GM19467 (cell line): ENCODE data around the gene PTN.

ENCODE experiments used
- ATAC-seq: cut with Tn5 transposase; IDR thresholded peaks from one replicate; pipeline ENCODE4 v1.9.1; 2021; ENCODE audit warnings: mild to moderate bottlenecking, moderate library complexity; ENCODE audit not compliant: unreplicated experiment

The PTN gene, protein sequence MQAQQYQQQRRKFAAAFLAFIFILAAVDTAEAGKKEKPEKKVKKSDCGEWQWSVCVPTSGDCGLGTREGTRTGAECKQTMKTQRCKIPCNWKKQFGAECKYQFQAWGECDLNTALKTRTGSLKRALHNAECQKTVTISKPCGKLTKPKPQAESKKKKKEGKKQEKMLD

DNA sequence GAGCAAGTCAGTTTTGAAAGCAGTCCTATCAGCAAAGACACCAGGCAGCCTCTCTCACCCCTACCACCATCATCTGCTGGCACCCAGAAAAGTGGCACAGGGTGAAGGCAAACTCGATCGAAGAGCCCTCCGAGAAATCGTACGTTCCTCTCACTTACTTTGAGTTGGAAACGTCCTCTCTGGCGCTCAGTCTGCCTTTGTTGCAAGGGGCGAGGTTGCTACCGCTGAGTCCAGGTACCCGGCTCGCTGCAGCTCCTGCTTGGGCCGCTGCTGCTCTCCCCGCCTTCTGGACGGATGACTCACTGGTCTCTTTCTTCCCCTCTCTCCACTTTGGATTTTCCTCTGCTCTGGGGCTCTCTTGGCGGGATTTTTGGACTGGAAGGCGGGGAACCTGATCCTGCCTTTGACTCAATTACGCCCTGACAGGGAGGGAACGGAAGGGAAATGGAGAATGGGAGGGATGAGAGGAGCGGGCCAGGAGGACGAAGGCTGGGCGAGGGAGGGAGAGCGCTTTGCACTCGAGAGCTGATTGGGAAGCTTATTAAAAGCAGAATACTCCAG is at the start of gene PTN:
Gene PTN, minus strand, starts transcription at position 453 of the 561 bp plus-strand sequence. CDS start 88,760 bp downstream, outside the sequence.
- no peak for ATAC-seq

GRCh38 chr7:137390076-137390475 is 46.5 kb upstream of the PTN start:
- ATAC-seq: no peak

DNA sequence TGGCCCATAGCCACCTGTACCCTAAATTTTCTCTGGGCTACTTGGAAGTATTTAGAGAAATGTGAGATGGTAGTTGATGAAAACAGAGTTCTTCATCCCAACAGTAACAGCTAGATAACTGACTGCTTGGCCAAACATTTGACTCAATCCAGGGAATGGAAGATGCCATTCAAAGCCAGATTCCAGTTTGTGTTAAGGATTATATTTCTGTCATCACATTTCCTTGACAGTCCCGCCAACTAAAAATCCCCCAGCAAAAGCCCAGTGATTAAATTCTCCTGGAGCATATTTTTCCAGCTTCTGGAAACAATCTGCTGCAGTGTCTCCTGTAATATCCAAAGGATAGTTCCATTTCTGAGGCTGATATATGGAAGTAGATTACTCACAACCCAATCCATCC is 45.4 kb upstream of the PTN start:
- no peak for ATAC-seq

GRCh38 chr7:137386966-137387365 is 43.4 kb upstream of the PTN start:
- ATAC-seq: no peak

GRCh38 chr7:137381045-137381444 is 37.5 kb upstream of the PTN start:
- no peak for ATAC-seq

DNA sequence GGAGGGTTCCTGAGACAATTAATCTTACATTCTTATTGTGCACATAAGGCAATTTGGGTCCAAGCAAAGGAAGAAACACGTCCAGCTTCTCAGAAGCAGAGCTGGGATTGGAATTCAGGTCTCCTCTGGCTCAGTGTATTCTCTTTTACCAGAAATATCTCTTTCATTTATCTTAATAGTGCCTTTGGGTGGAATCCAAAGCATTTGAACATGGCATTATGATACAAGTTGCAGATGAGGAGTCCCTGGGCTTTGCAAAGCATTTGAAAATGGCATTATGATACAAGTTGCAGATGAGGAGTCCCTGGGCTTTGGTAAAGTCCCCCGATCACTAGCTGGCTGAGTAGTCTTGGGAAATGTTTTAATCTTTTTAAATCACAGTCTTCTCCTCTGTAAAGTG is 30.0 kb upstream of the PTN start:
- no peak for ATAC-seq

DNA sequence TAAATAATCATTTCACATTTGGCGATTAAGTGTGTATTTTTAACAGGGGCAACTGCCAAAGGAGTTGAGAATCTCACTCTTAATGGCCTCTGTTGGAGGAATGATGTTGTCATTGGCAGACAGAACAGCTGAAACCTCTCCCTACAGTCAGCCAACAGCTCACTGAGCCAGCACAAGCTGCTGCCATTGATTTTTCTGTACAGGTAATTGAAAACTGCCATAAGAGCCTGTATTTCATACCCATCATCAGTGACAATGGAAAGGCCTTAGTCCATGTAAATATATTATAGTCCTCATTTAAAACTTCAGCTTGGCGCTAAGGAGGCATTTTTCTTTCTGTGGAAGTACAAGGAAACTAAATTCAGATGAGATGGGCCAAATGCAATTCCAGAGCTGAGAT is 28.1 kb upstream of the PTN start:
- ATAC-seq: no peak

DNA sequence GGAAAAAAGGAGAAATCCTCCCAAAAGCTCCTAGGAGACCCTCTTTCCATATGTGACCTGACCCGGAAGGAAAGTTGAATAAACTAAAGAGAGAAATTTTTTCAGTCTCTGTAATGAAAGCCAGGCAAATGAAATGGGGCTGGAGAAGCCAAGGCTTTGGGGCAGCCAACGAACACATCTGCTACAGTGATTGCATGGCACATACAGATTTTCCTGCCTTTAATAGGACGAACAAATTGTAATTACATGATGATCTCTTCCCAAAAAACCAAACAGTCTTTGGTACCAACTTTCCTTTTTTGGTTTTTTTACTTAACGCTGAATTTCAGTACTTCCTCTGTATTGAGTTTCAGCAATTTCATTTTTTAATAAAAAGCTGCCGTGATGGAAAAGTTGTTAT is 23.5 kb upstream of the PTN start:
- no peak for ATAC-seq

DNA sequence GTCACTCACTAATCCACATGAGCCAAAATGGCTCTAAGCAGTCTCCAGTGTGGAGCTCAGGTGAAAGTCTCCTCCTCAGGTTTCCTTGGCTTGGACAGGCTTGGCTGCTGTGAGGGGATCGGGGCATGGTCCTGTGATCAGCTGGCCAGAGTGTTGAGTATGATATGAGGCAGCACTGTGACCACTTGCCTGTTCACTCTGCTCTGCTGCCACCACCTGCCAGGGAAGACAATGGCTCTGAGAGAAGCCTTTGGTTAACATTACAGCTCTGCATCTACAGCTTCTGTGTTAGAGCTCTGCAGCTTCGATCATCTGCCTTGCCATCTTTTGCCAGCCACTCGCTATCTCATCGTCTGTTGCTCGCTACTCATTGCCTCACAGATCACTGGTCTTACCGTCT is 20.1 kb upstream of the PTN start:
- no peak for ATAC-seq

GRCh38 chr7:137360087-137360679 is 16.6 kb upstream of the PTN start:
- ATAC-seq: no peak

GRCh38 chr7:137354961-137355360 is 11.4 kb upstream of the PTN start:
- ATAC-seq: no peak

- no peak for ATAC-seq
Measured at GRCh38 chr7:137354396-137354795, 10.9 kb upstream of the PTN start.

- ATAC-seq: no peak
Measured at GRCh38 chr7:137351941-137352340, 8.4 kb upstream of the PTN start.

DNA sequence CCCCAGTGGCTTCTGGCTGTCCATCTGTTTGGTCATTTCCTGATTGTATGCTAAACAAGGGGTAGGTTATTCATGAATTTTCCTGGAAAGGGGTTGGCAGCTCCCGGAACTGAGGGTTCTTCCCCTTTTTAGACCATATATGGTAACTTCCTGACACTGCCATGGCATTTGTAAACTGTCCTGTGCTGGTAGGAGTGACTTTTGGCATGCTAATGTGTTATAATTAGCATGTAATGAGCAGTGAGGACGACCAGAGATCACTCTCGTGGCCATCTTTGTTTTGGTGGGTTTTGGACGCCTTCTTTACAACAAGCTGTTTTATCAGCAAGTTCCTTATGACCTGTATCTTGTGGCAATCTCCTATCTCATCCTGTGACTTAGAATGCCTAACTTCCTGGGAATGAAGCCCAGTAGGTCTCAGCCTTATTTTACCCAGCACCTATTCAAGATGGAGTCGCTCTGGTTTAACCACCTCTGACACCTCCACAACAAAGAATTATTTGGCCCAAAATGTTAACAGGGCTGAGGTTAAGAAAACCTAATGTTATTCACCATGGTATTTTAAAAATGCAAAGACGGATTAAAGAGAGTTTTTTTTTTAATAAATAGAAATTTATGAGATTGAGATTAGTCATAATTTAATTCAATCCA is 2.4 kb upstream of the PTN start:
- no peak for ATAC-seq

GRCh38 chr7:137342828-137343261 is 688 bp downstream of the PTN start:
- no peak for ATAC-seq

GRCh38 chr7:137342265-137342664 is 1.3 kb downstream of the PTN start:
- ATAC-seq: no peak

DNA sequence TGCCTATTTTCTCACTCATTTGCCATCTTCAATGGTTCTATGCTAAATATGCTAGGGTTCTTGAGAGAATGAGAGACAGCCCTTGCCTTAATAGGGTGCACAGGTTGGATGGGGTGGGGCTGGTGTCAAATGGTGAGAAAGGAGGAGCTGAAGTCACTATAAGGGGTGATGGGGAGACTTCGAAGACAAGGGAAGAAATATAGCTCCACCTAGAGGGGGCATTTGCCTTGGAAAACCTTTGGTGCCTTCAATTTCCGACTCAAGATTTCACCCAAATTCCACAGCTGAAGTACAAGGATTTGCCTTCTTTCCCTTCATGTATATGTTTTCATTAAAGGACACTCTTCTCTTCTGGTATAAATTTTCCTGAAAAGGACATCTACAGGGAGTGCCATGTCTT is 5.6 kb downstream of the PTN start:
- no peak for ATAC-seq

DNA sequence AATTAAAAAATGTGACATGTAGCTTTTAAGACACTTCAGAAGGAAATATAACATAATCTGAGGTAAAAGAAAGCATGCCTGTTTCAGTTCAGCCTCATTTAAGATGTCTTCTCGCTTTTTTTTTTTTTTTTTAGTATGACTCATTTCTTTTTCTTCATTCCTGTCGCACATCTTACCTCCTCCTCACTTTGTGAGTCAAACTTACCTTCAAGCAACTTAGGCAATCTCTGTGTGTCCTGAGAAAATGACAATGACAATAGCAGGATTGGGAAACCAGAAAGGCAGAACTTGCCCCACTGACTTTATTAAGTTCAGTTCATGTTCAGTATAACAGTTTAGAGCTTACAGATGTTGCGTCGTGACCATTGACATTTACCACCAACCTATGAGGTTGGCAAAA is 7.7 kb downstream of the PTN start:
- no peak for ATAC-seq

DNA sequence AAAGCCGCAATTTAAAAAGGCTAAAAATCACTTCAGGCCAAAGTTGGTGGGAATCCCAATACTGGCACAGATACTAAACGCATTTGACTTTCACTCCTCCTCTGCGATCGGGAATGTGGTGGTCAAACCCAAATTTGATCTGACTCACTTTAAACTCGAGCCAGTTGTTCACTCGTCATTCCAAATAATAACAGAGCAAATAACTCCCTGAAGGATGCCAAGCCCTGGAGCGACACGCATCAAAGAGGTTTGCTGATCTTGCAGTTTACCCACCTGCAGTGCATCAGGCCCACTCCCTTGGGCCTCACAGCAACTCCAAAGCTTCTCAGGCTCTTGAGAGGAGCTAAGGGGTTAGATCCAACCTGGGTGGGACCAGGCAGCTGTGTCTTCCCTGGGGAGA is 12.2 kb downstream of the PTN start:
- no peak for ATAC-seq

- no peak for ATAC-seq
Measured at GRCh38 chr7:137329411-137329810, 14.1 kb downstream of the PTN start.

DNA sequence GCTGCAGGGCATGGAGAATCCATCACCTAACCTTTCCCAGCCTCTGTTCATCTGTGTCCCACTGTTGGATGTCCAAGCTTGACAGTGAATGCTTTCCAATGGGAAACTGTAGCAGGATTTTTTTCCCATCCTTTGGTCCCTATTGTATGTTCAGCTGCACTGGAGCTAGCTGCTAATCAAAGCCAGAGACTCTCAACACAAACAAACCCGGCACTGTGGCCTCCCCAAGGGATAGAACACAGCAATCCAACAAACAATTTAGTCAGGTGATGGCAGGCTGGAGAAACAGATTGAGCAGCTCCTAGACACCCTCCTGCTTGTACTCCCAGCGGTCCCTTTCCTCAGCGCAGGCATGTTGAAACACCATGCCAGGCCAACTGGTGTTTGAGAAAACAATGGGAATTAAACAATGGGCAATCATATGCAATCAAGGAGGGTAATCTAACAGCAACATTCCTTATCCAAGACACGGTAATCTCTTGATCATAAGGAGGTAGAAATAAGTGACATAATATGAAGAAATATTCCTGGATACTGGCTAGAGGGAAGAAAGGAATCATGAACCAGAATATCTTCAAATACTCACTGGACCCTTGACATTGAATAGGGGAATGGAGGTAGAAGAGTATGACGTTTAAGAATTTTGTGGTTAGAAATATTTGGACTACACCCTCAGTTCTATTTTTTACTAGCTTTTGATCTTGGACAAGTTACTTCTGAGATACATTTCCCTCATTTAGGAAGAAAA is 15.0 kb downstream of the PTN start:
- ATAC-seq: no peak

DNA sequence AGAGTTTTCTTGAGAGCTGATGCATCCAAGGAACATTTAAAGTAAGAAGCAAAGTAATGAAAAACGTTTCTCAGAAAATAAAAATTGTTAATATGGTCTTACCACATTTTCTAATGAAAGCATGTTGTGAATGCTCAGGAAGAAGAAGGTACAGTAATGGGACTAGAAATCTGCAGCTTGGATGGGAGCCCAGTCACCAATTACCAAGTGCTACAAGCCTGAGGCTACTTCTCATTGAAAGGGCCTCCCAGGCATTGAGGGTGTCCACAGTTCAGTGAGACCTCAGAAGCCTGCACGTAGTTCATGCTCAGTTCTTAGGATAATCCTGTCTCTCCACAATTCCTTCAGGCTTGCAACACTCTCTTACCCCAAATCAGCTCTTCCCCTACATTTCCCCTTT is 17.6 kb downstream of the PTN start:
- no peak for ATAC-seq
